GM13977 (cell line): ENCODE results near the gene SERTM1.

Source experiments
- DNase-seq: peaks from one replicate; pipeline ENCODE4 v3.0.0; 2012; ENCODE audit warnings: low spot score
- in situ Hi-C: fragments of 300-500 bp; cut with MboI; formaldehyde crosslinking; loops from one replicate; pipeline ENCODE4 v1.12.0; 2022; ENCODE audit warnings: low sequenced_read_pairs, low pct_unique_long_range_greater_than_20kb, mixed read lengths, inconsistent platforms; ENCODE audit not compliant: unreplicated experiment
- TF ChIP-seq, protein P1 (sequence below): IDR thresholded peaks from 2 replicates; pipeline ENCODE4 v1.5.1; 2012; ENCODE audit warnings: mild to moderate bottlenecking, control low read depth; ENCODE audit not compliant: insufficient read depth; ENCODE audit errors: extremely low read depth, missing control alignments

The SERTM1 gene

DNA sequence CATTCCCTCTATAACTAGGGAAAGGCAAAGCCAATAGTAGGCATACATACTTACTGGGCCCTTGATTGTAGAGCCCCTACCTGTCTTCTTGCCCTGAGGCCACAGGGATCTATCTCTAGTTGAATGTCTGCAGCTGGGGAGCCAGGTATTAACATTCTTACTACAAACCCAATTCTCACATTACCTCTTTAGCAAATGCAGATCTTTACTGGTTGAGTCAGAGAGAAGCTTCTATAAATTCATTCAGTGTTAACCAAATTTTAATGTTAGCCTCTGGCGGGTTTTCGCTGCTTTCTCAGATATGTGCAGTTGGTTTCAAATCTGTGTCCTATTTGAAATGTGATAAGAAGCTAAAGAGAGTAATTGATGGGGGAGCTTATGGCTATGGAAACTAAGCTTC is 43.2 kb downstream of the SERTM1 start:
- TF ChIP-seq, protein P1, sequence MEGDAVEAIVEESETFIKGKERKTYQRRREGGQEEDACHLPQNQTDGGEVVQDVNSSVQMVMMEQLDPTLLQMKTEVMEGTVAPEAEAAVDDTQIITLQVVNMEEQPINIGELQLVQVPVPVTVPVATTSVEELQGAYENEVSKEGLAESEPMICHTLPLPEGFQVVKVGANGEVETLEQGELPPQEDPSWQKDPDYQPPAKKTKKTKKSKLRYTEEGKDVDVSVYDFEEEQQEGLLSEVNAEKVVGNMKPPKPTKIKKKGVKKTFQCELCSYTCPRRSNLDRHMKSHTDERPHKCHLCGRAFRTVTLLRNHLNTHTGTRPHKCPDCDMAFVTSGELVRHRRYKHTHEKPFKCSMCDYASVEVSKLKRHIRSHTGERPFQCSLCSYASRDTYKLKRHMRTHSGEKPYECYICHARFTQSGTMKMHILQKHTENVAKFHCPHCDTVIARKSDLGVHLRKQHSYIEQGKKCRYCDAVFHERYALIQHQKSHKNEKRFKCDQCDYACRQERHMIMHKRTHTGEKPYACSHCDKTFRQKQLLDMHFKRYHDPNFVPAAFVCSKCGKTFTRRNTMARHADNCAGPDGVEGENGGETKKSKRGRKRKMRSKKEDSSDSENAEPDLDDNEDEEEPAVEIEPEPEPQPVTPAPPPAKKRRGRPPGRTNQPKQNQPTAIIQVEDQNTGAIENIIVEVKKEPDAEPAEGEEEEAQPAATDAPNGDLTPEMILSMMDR, result no peak
- in situ Hi-C loops, result no loop called here
- DNase-seq, result no peak

DNA sequence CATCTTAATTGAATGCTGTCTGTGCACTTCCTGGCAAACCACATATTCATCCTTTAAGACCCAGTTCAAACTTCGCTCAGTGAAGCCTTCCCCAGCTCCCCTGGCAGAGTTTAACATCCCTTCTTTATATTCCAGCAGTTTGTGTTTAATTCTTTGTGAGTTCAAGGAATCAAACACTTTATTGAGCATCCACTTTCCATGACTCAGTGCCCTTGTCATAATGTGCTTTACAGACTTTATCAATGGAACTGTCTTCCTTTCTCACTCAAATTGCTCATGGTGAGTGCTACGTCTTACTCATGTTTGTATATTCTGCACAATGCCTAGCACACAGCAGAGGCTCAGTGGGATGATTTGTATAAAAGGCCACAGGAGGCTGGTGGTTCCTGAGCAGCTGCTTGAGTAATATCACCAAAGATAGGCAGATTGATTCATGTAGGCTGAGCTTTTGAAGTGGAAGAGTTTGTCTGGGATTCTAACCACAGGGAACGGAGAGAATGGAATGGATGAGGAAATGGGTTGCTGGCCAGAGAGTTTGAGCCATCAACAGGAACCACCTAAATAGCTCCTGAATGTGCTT is 44.2 kb downstream of the SERTM1 start:
- TF ChIP-seq, protein P1, result no peak
- in situ Hi-C loops, result no loop called here
- no peak for DNase-seq

DNA sequence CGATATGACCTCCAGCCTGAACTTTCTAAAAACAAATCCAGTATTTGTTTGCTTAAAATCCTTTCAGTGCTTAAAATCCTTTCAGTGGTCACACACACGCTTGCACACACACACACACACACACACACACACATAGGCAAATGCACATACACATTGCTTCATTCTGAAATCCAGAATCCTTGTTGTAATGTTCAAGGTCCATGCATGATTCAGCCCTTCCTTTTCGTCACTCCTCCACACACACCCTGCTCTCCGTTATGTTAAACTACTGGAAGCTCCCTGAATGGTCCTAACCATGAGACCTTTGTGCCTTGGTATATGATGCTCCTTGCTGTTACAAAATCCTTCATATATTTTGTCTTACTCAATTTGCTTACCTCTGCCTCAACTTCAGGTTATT is 44.9 kb downstream of the SERTM1 start:
- no peak for DNase-seq
- TF ChIP-seq, protein P1, result no peak

DNA sequence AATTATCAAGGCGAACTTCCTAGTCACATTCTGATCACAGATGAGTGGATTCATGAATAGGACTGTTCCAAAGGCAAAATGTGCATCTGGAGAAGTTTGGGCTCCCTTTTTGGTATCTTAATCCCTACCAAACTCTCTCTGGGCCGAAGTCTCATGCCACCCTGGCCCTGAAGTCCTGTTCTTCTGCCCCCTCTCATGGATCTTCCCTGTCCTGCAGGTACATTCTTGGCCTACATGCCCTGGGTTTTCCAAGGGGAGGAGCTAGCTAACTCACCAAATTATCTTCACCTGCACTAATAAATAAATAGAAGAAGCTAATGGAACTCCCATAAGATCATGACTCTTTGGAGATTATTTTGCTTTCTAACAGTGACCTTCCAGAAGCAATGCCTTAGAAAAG is 50.3 kb downstream of the SERTM1 start:
- TF ChIP-seq, protein P1, result no peak
- no peak for DNase-seq
- in situ Hi-C loops, result no loop called here

More for the DNA sequence above, 44.9 kb downstream of the SERTM1 start:
- in situ Hi-C loops, result no loop called here

DNA sequence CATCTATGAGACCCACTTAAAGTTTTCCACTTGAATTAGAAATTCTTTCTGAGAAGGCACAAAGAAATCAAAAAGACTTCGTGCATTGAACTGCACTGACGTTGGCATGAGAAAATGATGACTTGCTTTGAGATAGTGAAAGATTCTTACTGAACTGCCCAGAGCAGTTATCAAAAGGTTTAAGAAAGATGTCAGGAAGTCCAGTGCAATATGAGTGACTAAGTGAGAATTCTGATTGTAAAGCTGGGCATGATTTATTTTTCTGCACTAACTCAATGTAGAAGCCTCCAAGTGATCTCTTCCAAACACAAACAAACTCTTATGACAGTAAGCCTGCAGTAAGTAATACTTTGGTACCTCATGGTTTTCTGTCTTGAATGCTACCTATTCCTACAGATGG is 52.1 kb downstream of the SERTM1 start:
- DNase-seq, result no peak
- in situ Hi-C loops, result no loop called here
- TF ChIP-seq, protein P1, result no peak

DNA sequence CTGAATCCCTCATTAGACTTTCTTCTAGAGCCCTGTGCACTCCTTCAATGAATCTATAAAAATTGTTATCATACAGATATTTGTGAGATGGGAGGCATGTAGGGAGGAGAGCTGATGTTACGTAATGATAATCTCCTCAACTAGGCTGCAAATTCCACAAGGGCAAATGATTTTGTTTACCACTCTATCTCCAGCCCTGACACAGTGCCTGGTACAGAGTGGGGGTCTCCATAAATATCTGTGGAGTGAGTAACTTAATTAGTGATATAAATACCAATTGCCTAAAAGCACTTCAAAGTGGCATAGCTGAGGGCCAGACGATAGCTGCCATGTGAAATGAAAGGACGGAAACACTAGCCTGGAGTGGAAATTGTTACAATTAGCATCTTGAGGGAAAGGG is 54.2 kb downstream of the SERTM1 start:
- in situ Hi-C loops, result no loop called here
- TF ChIP-seq, protein P1, result no peak
- DNase-seq, result no peak
